Tibial artery (tissue), 4 donors: ENCODE data around the gene FAM53B.

Experiments used
- DNase-seq, 2 donors: peaks; one replicate each; pipeline ENCODE4 v3.0.0-alpha.2; 2019
- H3K27ac ChIP-seq, 2 donors: fragments of 200-600 bp; sonication (generic) in 1 of 2; 1 replicate in 1 of 2; 2 replicates in 1 of 2; pipeline ENCODE4 v1.5.1; 2018 to 2019; ENCODE audit warnings: mild to moderate bottlenecking in 1 of 2
- H3K27me3 ChIP-seq, 2 donors: fragments of 200-600 bp; sonication (generic) in 1 of 2; one replicate each; pipeline versions ENCODE4 v1.5.1 to v1.6.0; 2016 to 2019
- H3K36me3 ChIP-seq, 3 donors: fragments of 200-600 bp; sonication (generic) in 2 of 3; one replicate each; pipeline ENCODE4 v1.5.1; 2016 to 2019; ENCODE audit warnings: mild to moderate bottlenecking in 2 of 3
- H3K4me1 ChIP-seq, 4 donors: fragments of 200-600 bp; sonication (generic) in 2 of 4; 1 replicate in 3 of 4; 2 replicates in 1 of 4; pipeline ENCODE4 v1.5.1; 2016 to 2019
- H3K4me3 ChIP-seq, 2 donors: fragments of 200-600 bp; sonication (generic) in 1 of 2; 1 replicate in 1 of 2; 2 replicates in 1 of 2; pipeline ENCODE4 v1.5.1; 2018 to 2019; ENCODE audit warnings: mild to moderate bottlenecking in 2 of 2
- H3K9me3 ChIP-seq, 3 donors: fragments of 200-600 bp; sonication (generic) in 1 of 3; one replicate each; pipeline ENCODE4 v1.5.1; 2016 to 2019
- CTCF ChIP-seq, 2 experiments: fragments of 200-600 bp in 1 of 2; fragments of 450-650 bp in 1 of 2; IDR thresholded peaks; one replicate each; pipeline ENCODE4 v1.5.1; 2017 to 2019; ENCODE audit warnings: antibody characterized with exemption in 2 of 2, mild to moderate bottlenecking in 1 of 2, moderate library complexity in 1 of 2
- intact Hi-C: fragments of 100-400 bp; cut with DNase I; formaldehyde crosslinking; loops from one replicate; pipeline ENCODE4 v1.15.0; 2023; ENCODE audit warnings: low total_unique reads

FAM53B gene

GRCh38 chr10:124601016-124601415, 143.2 kb downstream of the FAM53B start:
- no peak overlapping the region for H3K4me3 ChIP-seq
- no peaks in the 10 kb centered on the region for H3K9me3 ChIP-seq

DNA sequence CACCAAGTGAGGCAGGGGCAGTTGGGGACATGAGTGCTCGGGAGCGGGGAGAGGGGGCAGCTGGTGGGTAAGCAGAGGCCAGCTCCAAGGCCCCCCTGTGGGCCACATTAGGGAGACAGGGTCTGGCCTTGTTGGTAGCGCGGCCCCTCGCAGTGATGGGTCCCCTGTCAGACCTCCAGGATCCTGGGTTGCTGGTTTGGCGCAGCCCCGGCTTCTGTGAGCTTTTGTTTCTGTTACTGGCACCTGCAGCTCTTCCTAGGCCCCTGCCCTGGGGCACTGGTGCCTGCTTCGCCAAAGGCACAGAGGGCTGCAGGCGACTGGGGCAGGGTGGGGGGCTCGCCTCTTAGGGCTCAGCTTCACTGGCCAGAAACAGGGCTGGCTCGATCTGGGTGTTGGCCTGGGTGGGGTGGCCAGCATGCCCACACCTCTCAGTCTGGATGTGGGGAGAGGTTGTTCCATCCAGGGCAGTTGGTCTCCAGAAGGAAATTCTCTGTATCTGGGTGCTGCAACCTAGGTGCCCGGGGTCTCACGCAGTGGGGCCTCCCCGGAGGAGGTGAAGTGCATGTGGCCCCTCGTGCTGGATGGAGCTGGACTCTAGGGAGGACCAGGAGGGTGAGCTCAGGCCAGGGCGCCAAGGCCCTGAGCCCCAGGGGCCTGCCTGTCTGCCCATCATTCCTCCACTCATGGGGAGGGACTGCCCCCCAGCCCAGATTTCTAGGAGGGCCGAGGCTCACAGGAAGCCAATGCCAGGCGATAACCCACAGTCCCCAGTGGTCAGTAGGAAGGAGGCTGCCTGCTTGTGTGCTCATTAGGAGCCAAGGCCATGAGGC, 143.9 kb downstream of the FAM53B start:
- TF ChIP-seq CTCF (IDR thresholded peaks at IDR 0.05) = no peak
- Histone ChIP-seq H3K9me3 (no peaks in the 10 kb centered on the region), H3K27me3 (no peaks in the 10 kb centered on the region), H3K36me3 (no peaks in the 10 kb centered on the region), H3K27ac (no peak overlapping the region), H3K4me1 (no peaks in the 10 kb centered on the region), H3K4me3 (no peak overlapping the region)
- intact Hi-C loops = no loop called here
- no peak for DNase-seq

More at GRCh38 chr10:124601016-124601415, 143.2 kb downstream of the FAM53B start:
- no peaks in the 10 kb centered on the region for H3K4me1 ChIP-seq
- no peaks in the 10 kb centered on the region for H3K27me3 ChIP-seq
- TF ChIP-seq CTCF (IDR thresholded peaks at IDR 0.05) = no peak
- DNase-seq = no peak
- no peak overlapping the region for H3K27ac ChIP-seq
- H3K36me3 ChIP-seq = no peaks in the 10 kb centered on the region
- intact Hi-C loops = no loop called here

DNA sequence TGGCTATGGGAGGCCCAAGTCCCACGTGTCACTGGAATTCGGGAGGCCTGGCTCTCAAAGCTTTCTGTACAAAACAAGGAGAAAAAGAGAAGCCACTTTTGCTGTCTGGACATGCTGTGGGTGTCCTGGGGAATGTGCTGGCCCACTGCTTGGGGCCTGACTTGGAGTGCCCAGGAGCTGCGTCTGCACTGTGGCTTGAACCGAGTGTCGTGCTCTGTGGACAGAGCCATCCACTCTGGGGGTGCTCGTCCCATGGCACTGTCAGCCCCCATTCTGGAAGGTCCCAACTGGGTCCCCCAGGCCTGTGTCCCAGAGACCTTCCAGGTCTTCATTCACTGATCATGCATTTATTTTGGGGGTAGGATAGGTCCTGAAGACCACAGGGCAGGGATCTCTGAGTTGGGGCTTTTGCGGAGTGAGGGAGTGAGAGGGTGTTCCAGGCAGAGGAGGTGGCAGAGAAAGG, 144.6 kb downstream of the FAM53B start:
- Histone ChIP-seq H3K36me3 (no peaks in the 10 kb centered on the region), H3K27ac (no peak overlapping the region), H3K27me3 (no peaks in the 10 kb centered on the region), H3K9me3 (no peaks in the 10 kb centered on the region), H3K4me1 (no peaks in the 10 kb centered on the region), H3K4me3 (no peak overlapping the region)
- no peak for DNase-seq
- no peak for TF ChIP-seq CTCF (IDR thresholded peaks at IDR 0.05)
- intact Hi-C loops = no loop called here

- DNase-seq = no peak
- H3K4me3 ChIP-seq = no peak overlapping the region
- H3K36me3 ChIP-seq = no peaks in the 10 kb centered on the region
- H3K4me1 ChIP-seq = no peaks in the 10 kb centered on the region
- H3K27me3 ChIP-seq = no peaks in the 10 kb centered on the region
- no peak for TF ChIP-seq CTCF (IDR thresholded peaks at IDR 0.05)
- intact Hi-C loops = no loop called here
- H3K9me3 ChIP-seq = no peaks in the 10 kb centered on the region
- no peak overlapping the region for H3K27ac ChIP-seq
Observed at GRCh38 chr10:124598773-124599587, 145.2 kb downstream of the FAM53B start.

DNA sequence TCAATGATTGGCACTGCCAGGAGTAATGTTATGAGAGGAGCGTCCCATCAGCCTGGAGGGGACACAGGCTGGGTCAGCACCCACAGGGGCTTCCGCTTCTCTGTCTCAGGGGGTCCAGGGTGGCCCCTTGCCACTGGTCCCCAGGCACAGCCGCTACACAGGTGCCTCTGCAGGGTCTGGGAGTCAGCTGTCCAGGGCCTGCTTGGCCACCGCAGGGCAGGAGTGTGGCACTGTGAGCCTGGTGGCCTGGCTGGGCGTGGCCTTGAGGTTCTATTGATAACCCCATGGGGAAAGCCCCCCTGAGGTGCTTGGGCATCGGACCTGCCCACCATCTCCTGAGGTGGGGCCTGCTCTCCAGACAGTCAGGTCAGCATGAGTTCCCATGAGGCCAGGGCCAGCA, 146.0 kb downstream of the FAM53B start:
- no peaks in the 10 kb centered on the region for H3K27me3 ChIP-seq
- intact Hi-C loops = no loop called here
- H3K36me3 ChIP-seq = no peaks in the 10 kb centered on the region
- DNase-seq = no peak
- no peak for TF ChIP-seq CTCF (IDR thresholded peaks at IDR 0.05)
- H3K4me1 ChIP-seq = no peaks in the 10 kb centered on the region
- no peak overlapping the region for H3K27ac ChIP-seq
- no peak overlapping the region for H3K4me3 ChIP-seq
- no peaks in the 10 kb centered on the region for H3K9me3 ChIP-seq
